SK-N-SH (cell line): ENCODE results near the gene SPAST. TPM values are rescaled to one million over a fixed set of nuclear protein-coding genes. Genes with fewer than 3 reads are reported as not detected.

Experiments used
- CTCF ChIA-PET: fragments of 300-600, 350-600 bp; formaldehyde crosslinking; extraction: SDS; loops from one replicate; lab custom pipeline; 2021; lab: Yijun Ruan, JAX
- POLR2A ChIA-PET: fragments of 350-600 bp; sonication (Branson Sonifier 250); formaldehyde crosslinking; extraction: SDS; loops from one replicate; lab custom pipeline; 2020; ENCODE audit warnings: antibody characterized with exemption, inconsistent platforms; lab: Yijun Ruan, JAX
- DNase-seq: peaks from one replicate; pipeline ENCODE4 v3.0.0; 2012
- H2AFZ ChIP-seq: fragments of 200-600 bp; sonication (generic); 2 replicates; pipeline ENCODE4 v1.8.1; 2016; ENCODE audit warnings: antibody characterized with exemption, mild to moderate bottlenecking, low read depth
- H3F3A ChIP-seq: fragments of 200-600 bp; sonication (generic); replicated peaks from 2 replicates; pipeline ENCODE3; 2016; ENCODE audit warnings: antibody characterized with exemption, mild to moderate bottlenecking; ENCODE audit not compliant: insufficient read depth
- H3K27ac ChIP-seq, 2 experiments: fragments of 200-500 bp in 1 of 2; fragments of 200-600 bp in 1 of 2; sonication (Bioruptor generic) in 1 of 2; sonication (generic), shearing (Covaris generic) in 1 of 2; 2 replicates each; pipeline versions ENCODE4 v1.5.1 to v1.6.1; 2014 to 2016; ENCODE audit warnings: low read depth in 2 of 2, inconsistent platforms in 1 of 2, low read length in 1 of 2, mild to moderate bottlenecking in 1 of 2, mixed read lengths in 1 of 2
- H3K27me3 ChIP-seq: fragments of 200-600 bp; sonication (generic), shearing (Covaris generic); 2 replicates; pipeline ENCODE4 v1.6.1; 2016; ENCODE audit warnings: mixed run types; ENCODE audit not compliant: insufficient read depth
- H3K36me3 ChIP-seq, 2 experiments: fragments of 200-500 bp in 1 of 2; fragments of 200-600 bp in 1 of 2; sonication (Bioruptor generic) in 1 of 2; sonication (generic) in 1 of 2; replicated peaks in 1 of 2; 2 replicates each; pipeline versions ENCODE3 to v1.5.1; 2014 to 2016; ENCODE audit warnings: low read length in 1 of 2, mild to moderate bottlenecking in 1 of 2; ENCODE audit not compliant: insufficient read depth in 2 of 2, control insufficient read depth in 1 of 2
- H3K4me1 ChIP-seq, 2 experiments: fragments of 200-500 bp in 1 of 2; fragments of 200-600 bp in 1 of 2; sonication (Bioruptor generic) in 1 of 2; sonication (generic), shearing (Covaris generic) in 1 of 2; 2 replicates each; pipeline versions ENCODE4 v1.5.1 to v1.6.1; 2014 to 2016; ENCODE audit warnings: low read depth in 1 of 2, low read length in 1 of 2, mixed run types in 1 of 2; ENCODE audit not compliant: insufficient read depth in 2 of 2, control insufficient read depth in 1 of 2
- H3K4me2 ChIP-seq: fragments of 200-600 bp; sonication (generic), shearing (Covaris generic); 2 replicates; pipeline ENCODE4 v1.6.1; 2017; ENCODE audit warnings: mixed run types
- H3K4me3 ChIP-seq, 2 experiments: fragments of 200-500 bp in 1 of 2; fragments of 200-600 bp in 1 of 2; sonication (Bioruptor generic) in 1 of 2; sonication (generic), shearing (Covaris generic) in 1 of 2; 2 replicates each; pipeline versions ENCODE4 v1.5.1 to v1.8.1; 2014 to 2016; ENCODE audit warnings: low read depth in 2 of 2, inconsistent platforms in 1 of 2, low read length in 1 of 2, mild to moderate bottlenecking in 1 of 2, mixed read lengths in 1 of 2, moderate library complexity in 1 of 2
- H3K79me2 ChIP-seq: fragments of 200-600 bp; sonication (generic); 2 replicates; pipeline ENCODE4 v1.8.1; 2017; ENCODE audit warnings: mild to moderate bottlenecking; ENCODE audit not compliant: insufficient read depth
- H3K9ac ChIP-seq: fragments of 200-600 bp; sonication (generic); 2 replicates; pipeline ENCODE4 v1.6.1; 2017; ENCODE audit warnings: mixed run types
- H3K9me2 ChIP-seq: fragments of 200-600 bp; sonication (generic); 2 replicates; pipeline ENCODE4 v1.6.1; 2017; ENCODE audit warnings: mixed run types
- H3K9me3 ChIP-seq: fragments of 200-600 bp; sonication (generic); 2 replicates; pipeline ENCODE4 v1.6.1; 2017; ENCODE audit warnings: mixed run types, mild to moderate bottlenecking, moderate library complexity
- H4K20me1 ChIP-seq: fragments of 200-600 bp; sonication (generic); 2 replicates; pipeline ENCODE4 v1.6.1; 2017; ENCODE audit warnings: mild to moderate bottlenecking, mixed run types; ENCODE audit not compliant: insufficient read depth
- CHD2 ChIP-seq: fragments of 150-350 bp; IDR thresholded peaks from 2 replicates; pipeline ENCODE4 v1.6.1; 2018; ENCODE audit warnings: low read length; ENCODE audit not compliant: partially characterized antibody
- ELF1 ChIP-seq: IDR thresholded peaks from 2 replicates; pipeline ENCODE4 v1.4.0; 2012
- EP300 ChIP-seq, 2 experiments: IDR thresholded peaks; 2 replicates each; pipeline versions ENCODE4 v1.4.0 to v1.6.1; 2012; ENCODE audit warnings: borderline replicate concordance in 1 of 2, low read depth in 1 of 2, low read length in 1 of 2
- EZH2phosphoT487 ChIP-seq: fragments of 200-600 bp; sonication (generic); IDR thresholded peaks from 2 replicates; pipeline ENCODE4 v1.6.1; 2017; ENCODE audit warnings: low read depth, mixed run types, mild to moderate bottlenecking, antibody characterized with exemption, moderate library complexity, borderline replicate concordance
- FOXM1 ChIP-seq: IDR thresholded peaks from 2 replicates; pipeline ENCODE4 v1.4.0; 2012; ENCODE audit warnings: low read depth, mild to moderate bottlenecking
- GATA2 ChIP-seq: sonication (generic); formaldehyde crosslinking; IDR thresholded peaks from 2 replicates; pipeline ENCODE4 v1.5.0; 2020; ENCODE audit warnings: mild to moderate bottlenecking, missing genetic modification reagents
- JUND ChIP-seq: IDR thresholded peaks from 2 replicates; pipeline ENCODE4 v1.4.0; 2012
- MEF2A ChIP-seq: IDR thresholded peaks from 2 replicates; pipeline ENCODE4 v1.4.0; 2012; ENCODE audit warnings: low read depth, borderline replicate concordance
- MXI1 ChIP-seq: IDR thresholded peaks from 2 replicates; pipeline ENCODE4 v1.6.1; 2012; ENCODE audit warnings: mild to moderate bottlenecking, low read depth, low read length, improper control_type of control experiment
- NFIC ChIP-seq: IDR thresholded peaks from 2 replicates; pipeline ENCODE4 v1.4.0; 2012; ENCODE audit warnings: borderline replicate concordance
- NRF1 ChIP-seq: IDR thresholded peaks from 2 replicates; pipeline ENCODE4 v1.6.1; 2012; ENCODE audit warnings: low read depth, mild to moderate bottlenecking, low read length
- POLR2AphosphoS5 ChIP-seq: IDR thresholded peaks from 2 replicates; pipeline ENCODE4 v1.6.1; 2012; ENCODE audit warnings: low read depth, low read length
- RCOR1 ChIP-seq: fragments of 150-350 bp; IDR thresholded peaks from 2 replicates; pipeline ENCODE4 v1.6.1; 2017; ENCODE audit warnings: antibody characterized with exemption, low read length
- RFX5 ChIP-seq: IDR thresholded peaks from 2 replicates; pipeline ENCODE4 v1.6.1; 2012; ENCODE audit warnings: mild to moderate bottlenecking, improper control_type of control experiment, low read length
- RXRA ChIP-seq: IDR thresholded peaks from 2 replicates; pipeline ENCODE4 v1.4.0; 2012; ENCODE audit warnings: low read depth, mild to moderate bottlenecking, borderline replicate concordance
- SIN3A ChIP-seq: IDR thresholded peaks from 2 replicates; pipeline ENCODE4 v1.6.1; 2012; ENCODE audit warnings: low read depth, mild to moderate bottlenecking, low read length, moderate library complexity, borderline replicate concordance
- SMC3 ChIP-seq: IDR thresholded peaks from 2 replicates; pipeline ENCODE4 v1.6.1; 2012; ENCODE audit warnings: low read depth, low read length, improper control_type of control experiment
- TAF1 ChIP-seq: IDR thresholded peaks from 2 replicates; pipeline ENCODE4 v1.6.1; 2012; ENCODE audit warnings: low read depth, mild to moderate bottlenecking, low read length, moderate library complexity, borderline replicate concordance
- TCF12 ChIP-seq: IDR thresholded peaks from 2 replicates; pipeline ENCODE4 v1.4.0; 2012
- YY1 ChIP-seq: IDR thresholded peaks from 2 replicates; pipeline ENCODE4 v1.4.0; 2012; ENCODE audit warnings: low read depth, mild to moderate bottlenecking
- WGBS: methylation state at CpG from one replicate; pipeline ENCODE4 v1.1.6; 2017; ENCODE audit warnings: low lambda C conversion rate; 5-methylcytosine and 5-hydroxymethylcytosine counted together
- polyA plus RNA-seq, 3 experiments: library from polyadenylated mRNA; depleted of rRNA; stranded (reverse); fragments of >200 nt; gene quantifications; 2 replicates each; pipeline ENCODE4 v1.2.3, GENCODE V29; 2012
- TF ChIP-seq, protein P1 (sequence below): IDR thresholded peaks from 2 replicates; pipeline ENCODE4; 2012
- TF ChIP-seq, protein P2 (sequence below): IDR thresholded peaks from 2 replicates; pipeline ENCODE4 v1.4.0; 2012; ENCODE audit warnings: low read depth
- TF ChIP-seq, protein P3 (sequence below): IDR thresholded peaks from 2 replicates; pipeline ENCODE4 v1.4.0; 2012; ENCODE audit warnings: low read depth, borderline replicate concordance
- TF ChIP-seq, protein P4 (sequence below): IDR thresholded peaks from 2 replicates; pipeline ENCODE4 v1.4.0; 2012; ENCODE audit warnings: low read depth, borderline replicate concordance

The SPAST gene
- polyA plus RNA-seq, 1 of the 3 experiments (the other 2 are of a cell fraction), result 6.1 TPM

DNA sequence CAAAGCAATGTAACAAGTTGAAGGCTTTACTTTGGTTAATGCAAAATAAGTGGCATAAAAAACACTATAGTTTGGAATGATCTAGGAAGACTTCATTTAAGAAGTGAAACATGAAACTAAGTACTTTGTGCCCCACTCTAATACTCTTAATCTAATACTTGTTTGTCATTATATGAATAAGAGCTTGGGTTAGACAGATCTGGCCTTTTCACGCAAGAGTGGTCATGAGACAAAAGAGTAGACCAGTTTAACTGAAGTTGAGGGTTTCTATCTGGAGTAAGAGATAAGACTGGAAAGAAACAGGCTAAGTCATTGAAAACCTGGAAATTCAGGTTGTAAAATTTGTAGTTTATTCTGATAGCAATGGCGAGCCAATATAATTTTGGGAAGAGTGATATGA lies 105.2 kb downstream of the SPAST start:
- H3K9me2 ChIP-seq, result no peaks in the 10 kb centered on the region
- TF ChIP-seq RFX5, result no peak
- TF ChIP-seq GATA2 (CRISPR knock-in tag), result no peak
- TF ChIP-seq, protein P1, sequence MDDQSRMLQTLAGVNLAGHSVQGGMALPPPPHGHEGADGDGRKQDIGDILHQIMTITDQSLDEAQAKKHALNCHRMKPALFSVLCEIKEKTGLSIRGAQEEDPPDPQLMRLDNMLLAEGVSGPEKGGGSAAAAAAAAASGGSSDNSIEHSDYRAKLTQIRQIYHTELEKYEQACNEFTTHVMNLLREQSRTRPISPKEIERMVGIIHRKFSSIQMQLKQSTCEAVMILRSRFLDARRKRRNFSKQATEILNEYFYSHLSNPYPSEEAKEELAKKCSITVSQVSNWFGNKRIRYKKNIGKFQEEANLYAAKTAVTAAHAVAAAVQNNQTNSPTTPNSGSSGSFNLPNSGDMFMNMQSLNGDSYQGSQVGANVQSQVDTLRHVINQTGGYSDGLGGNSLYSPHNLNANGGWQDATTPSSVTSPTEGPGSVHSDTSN, result no peak
- no peak for TF ChIP-seq TAF1
- TF ChIP-seq SIN3A, result no peak
- TF ChIP-seq, protein P2, sequence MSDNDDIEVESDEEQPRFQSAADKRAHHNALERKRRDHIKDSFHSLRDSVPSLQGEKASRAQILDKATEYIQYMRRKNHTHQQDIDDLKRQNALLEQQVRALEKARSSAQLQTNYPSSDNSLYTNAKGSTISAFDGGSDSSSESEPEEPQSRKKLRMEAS, result no peak
- TF ChIP-seq NRF1, result no peak
- TF ChIP-seq EP300 (IDR thresholded peaks at IDR 0.05; ENCODE audit: borderline replicate concordance in 1 of 2, low read depth in 1 of 2, low read length in 1 of 2), result no peak
- no peak for TF ChIP-seq MXI1
- TF ChIP-seq MEF2A, result no peak
- TF ChIP-seq SMC3, result no peak
- no peak for TF ChIP-seq ELF1
- no peak for TF ChIP-seq CHD2
- no peak for TF ChIP-seq TCF12
- TF ChIP-seq RXRA, result no peak
- TF ChIP-seq NFIC, result no peak
- no peak for TF ChIP-seq JUND
- TF ChIP-seq, all 33 proteins: peak for 0
- POLR2A ChIA-PET, result no interaction called here
- Histone ChIP-seq H3K36me3 (peaks cover 23 to 28% of the 10 kb centered on the region in 2 experiments), H3K27ac (no peak overlapping the region), H2AFZ (no peak overlapping the region), H4K20me1 (no peaks in the 10 kb centered on the region), H3K79me2 (peaks cover 71% of the 10 kb centered on the region), H3F3A (peaks cover 5% of the 10 kb centered on the region), H3K4me1 (peaks cover 5 to 6% of the 10 kb centered on the region in 2 experiments; a peak in 2 of 4 replicates), H3K4me2 (no peak overlapping the region), H3K4me3 (no peak overlapping the region), H3K9me3 (no peaks in the 10 kb centered on the region), H3K9ac (no peak overlapping the region), H3K27me3 (no peaks in the 10 kb centered on the region)
- WGBS, result 92% methylated on average over 2 of the region's 2 CpGs
- no peak for DNase-seq
- CTCF ChIA-PET, result no interaction called here

DNA sequence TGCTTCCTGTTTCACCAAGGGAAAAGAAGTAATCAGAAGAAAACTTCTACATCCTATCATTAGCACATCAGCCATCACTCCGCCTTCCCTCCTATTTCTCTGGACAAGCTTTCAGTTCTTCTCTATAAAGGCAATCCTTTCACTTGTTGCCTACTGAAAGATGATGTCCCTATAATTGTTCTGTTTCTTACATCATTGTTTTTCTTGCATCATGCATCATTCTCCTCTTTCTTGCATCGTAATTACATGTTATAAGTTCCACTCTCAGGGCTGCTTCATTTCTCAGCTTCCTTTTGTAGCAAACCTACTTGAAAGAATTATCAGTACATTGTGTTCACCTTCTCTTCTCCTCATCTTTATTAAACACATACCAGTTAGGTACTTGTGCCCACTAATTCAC lies 109.5 kb downstream of the SPAST start:
- Histone ChIP-seq H4K20me1 (no peaks in the 10 kb centered on the region), H3K79me2 (peaks cover 37% of the 10 kb centered on the region), H3K9ac (no peak overlapping the region), H2AFZ (no peak overlapping the region), H3K9me2 (no peaks in the 10 kb centered on the region), H3K4me3 (no peak overlapping the region), H3K27ac (no peak overlapping the region)
- DNase-seq, result no peak
- CTCF ChIA-PET, result no interaction called here
- 94% methylated on average over 2 of the region's 2 CpGs for whole genome bisulfite sequencing
- TF ChIP-seq, protein P2, result no peak
- TF ChIP-seq RCOR1, result no peak
- no peak for TF ChIP-seq EZH2phosphoT487
- TF ChIP-seq TCF12, result no peak
- TF ChIP-seq MXI1, result no peak
- TF ChIP-seq, protein P3, sequence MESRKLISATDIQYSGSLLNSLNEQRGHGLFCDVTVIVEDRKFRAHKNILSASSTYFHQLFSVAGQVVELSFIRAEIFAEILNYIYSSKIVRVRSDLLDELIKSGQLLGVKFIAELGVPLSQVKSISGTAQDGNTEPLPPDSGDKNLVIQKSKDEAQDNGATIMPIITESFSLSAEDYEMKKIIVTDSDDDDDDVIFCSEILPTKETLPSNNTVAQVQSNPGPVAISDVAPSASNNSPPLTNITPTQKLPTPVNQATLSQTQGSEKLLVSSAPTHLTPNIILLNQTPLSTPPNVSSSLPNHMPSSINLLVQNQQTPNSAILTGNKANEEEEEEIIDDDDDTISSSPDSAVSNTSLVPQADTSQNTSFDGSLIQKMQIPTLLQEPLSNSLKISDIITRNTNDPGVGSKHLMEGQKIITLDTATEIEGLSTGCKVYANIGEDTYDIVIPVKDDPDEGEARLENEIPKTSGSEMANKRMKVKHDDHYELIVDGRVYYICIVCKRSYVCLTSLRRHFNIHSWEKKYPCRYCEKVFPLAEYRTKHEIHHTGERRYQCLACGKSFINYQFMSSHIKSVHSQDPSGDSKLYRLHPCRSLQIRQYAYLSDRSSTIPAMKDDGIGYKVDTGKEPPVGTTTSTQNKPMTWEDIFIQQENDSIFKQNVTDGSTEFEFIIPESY, result no peak
- TF ChIP-seq FOXM1, result no peak
- no peak for TF ChIP-seq YY1
- no peak for TF ChIP-seq POLR2AphosphoS5
- TF ChIP-seq, protein P4, sequence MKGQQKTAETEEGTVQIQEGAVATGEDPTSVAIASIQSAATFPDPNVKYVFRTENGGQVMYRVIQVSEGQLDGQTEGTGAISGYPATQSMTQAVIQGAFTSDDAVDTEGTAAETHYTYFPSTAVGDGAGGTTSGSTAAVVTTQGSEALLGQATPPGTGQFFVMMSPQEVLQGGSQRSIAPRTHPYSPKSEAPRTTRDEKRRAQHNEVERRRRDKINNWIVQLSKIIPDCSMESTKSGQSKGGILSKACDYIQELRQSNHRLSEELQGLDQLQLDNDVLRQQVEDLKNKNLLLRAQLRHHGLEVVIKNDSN, result no peak
- TF ChIP-seq, all 33 proteins: peak for 0
- peaks cover 0 to under 1% of the 10 kb centered on the region in 2 experiments; a peak in 1 of 4 replicates for H3K4me1 ChIP-seq
- no peaks in the 10 kb centered on the region for H3F3A ChIP-seq
- H3K9me3 ChIP-seq, result no peaks in the 10 kb centered on the region
- POLR2A ChIA-PET, result no interaction called here
- no peak overlapping the region for H3K4me2 ChIP-seq
- peaks cover 28 to 47% of the 10 kb centered on the region in 2 experiments for H3K36me3 ChIP-seq
- H3K27me3 ChIP-seq, result no peaks in the 10 kb centered on the region
